NCI-H1436 treated with DMSO at 0.1 percent for 48 hours (cell line): ENCODE data around the gene RPL13A.
"Not testable (repeated sequence)": the region's sequence is repeated elsewhere in the genome, so short reads cannot be mapped to it uniquely, and the experiment has no call there.

ENCODE experiments used
- DNase-seq: peaks from one replicate; lab custom pipeline; 2025; lab: John Stamatoyannopoulos, UW

Gene RPL13A

GRCh38 chr19:49456326-49456725 lies 31.1 kb upstream of the RPL13A start:
- no peak for DNase-seq

GRCh38 chr19:49458567-49458903 lies 28.9 kb upstream of the RPL13A start:
- no peak for DNase-seq

GRCh38 chr19:49459388-49459787 lies 28.0 kb upstream of the RPL13A start:
- DNase-seq, result no peak

GRCh38 chr19:49461130-49461529 lies 26.3 kb upstream of the RPL13A start:
- DNase-seq, result not testable (repeated sequence)

- DNase-seq, result no peak
Measured at GRCh38 chr19:49461656-49462055, 25.8 kb upstream of the RPL13A start.

GRCh38 chr19:49462492-49462891 lies 24.9 kb upstream of the RPL13A start:
- DNase-seq, result no peak

GRCh38 chr19:49463960-49464740 lies 23.3 kb upstream of the RPL13A start:
- DNase-seq, result no peak

- DNase-seq, result no peak
Measured at GRCh38 chr19:49465371-49465770, 22.0 kb upstream of the RPL13A start.

- DNase-seq, result no peak
Measured at GRCh38 chr19:49468199-49468598, 19.2 kb upstream of the RPL13A start.

GRCh38 chr19:49468746-49469447 lies 18.5 kb upstream of the RPL13A start:
- DNase-seq, result peak; percentile 96

GRCh38 chr19:49469828-49470614 lies 17.4 kb upstream of the RPL13A start:
- DNase-seq, result no peak

- no peak for DNase-seq
Measured at GRCh38 chr19:49470615-49470978, 16.8 kb upstream of the RPL13A start.

- DNase-seq, result no peak
Measured at GRCh38 chr19:49472936-49473335, 14.5 kb upstream of the RPL13A start.

- not testable (repeated sequence) for DNase-seq
Measured at GRCh38 chr19:49473501-49473867, 13.9 kb upstream of the RPL13A start.

- DNase-seq, result no peak
Measured at GRCh38 chr19:49473868-49474541, 13.4 kb upstream of the RPL13A start, which contains the start of gene FLT3LG. Gene FLT3LG (plus strand): TSS chr19:49474215. CDS start chr19:49474640, 425 bp downstream.

- DNase-seq, result no peak
Measured at GRCh38 chr19:49474542-49474924, 12.9 kb upstream of the RPL13A start.

GRCh38 chr19:49475191-49475917 lies 12.1 kb upstream of the RPL13A start:
- DNase-seq, result no peak

- no peak for DNase-seq
Measured at GRCh38 chr19:49475995-49476880, 11.2 kb upstream of the RPL13A start.

GRCh38 chr19:49479975-49480628 lies 7.3 kb upstream of the RPL13A start:
- no peak for DNase-seq
